ENCODE data around the gene PTCD2. TPM values are rescaled to one million over a fixed set of nuclear protein-coding genes. Genes with fewer than 3 reads are reported as not detected.

Gene PTCD2
- total RNA-seq, 2 experiments from 2014 or later, result 11.7 to 17.9 TPM

GRCh38 chr5:72377910-72378638 lies 57.9 kb downstream of the PTCD2 start:
- no peaks in the 10 kb centered on the region for H3K4me1 ChIP-seq (ENCODE audit: insufficient read depth, low read length, poor library complexity, severe bottlenecking)
- intact Hi-C loops (cut with micrococcal nuclease; ENCODE audit: unreplicated experiment), result no loop called here
- ChIA-PET POLR2A (interaction anchor here (1.5 kb wide), 1 partner anchor 9 kb away, joined by 7 read pairs; no protein-coding TSS in a partner anchor), CTCF (ENCODE audit: unreplicated experiment) (no interaction called here)
- no TSS peak for BruUV-seq (replicated peaks)
- no peak for TF ChIP-seq CTCF (conservative IDR thresholded peaks at IDR 0.05; ENCODE audit: low read length)
- no peak for TF ChIP-seq EZH2phosphoT487 (IDR thresholded peaks at IDR 0.05; ENCODE audit: borderline replicate concordance, low read depth, low read length)
- no peaks in the 10 kb centered on the region for H3K79me2 ChIP-seq (ENCODE audit: insufficient read depth, low read depth, low read length)
- H3K27ac ChIP-seq (ENCODE audit: low read depth, low read length, poor library complexity, severe bottlenecking), result no peak overlapping the region
- no peaks in the 10 kb centered on the region for H4K20me1 ChIP-seq (ENCODE audit: insufficient read depth, low read length)
- no peak overlapping the region for H3K4me2 ChIP-seq (ENCODE audit: low read length)
- no peak for DNase-seq (ENCODE audit: low spot score)
- H3K4me3 ChIP-seq (ENCODE audit: low read depth, low read length, poor library complexity, severe bottlenecking), result no peak overlapping the region
- no peaks in the 10 kb centered on the region for H3K9me2 ChIP-seq (ENCODE audit: insufficient read depth, low read length)
- H3K36me3 ChIP-seq (ENCODE audit: insufficient read depth, low read length), result no peaks in the 10 kb centered on the region
- no peaks in the 10 kb centered on the region for H3K9me3 ChIP-seq (ENCODE audit: low read length)
- H2AFZ ChIP-seq (ENCODE audit: low read length), result no peak overlapping the region

- no peaks in the 10 kb centered on the region for H3K9me3 ChIP-seq (ENCODE audit: low read length)
- H3K4me2 ChIP-seq (ENCODE audit: low read length), result no peak overlapping the region
- H3K4me3 ChIP-seq (ENCODE audit: low read depth, low read length, poor library complexity, severe bottlenecking), result no peak overlapping the region
- no peak overlapping the region for H3K27ac ChIP-seq (ENCODE audit: low read depth, low read length, poor library complexity, severe bottlenecking)
- intact Hi-C loops (cut with micrococcal nuclease; ENCODE audit: unreplicated experiment), result no loop called here
- no TSS peak for BruUV-seq (replicated peaks)
- no peak overlapping the region for H2AFZ ChIP-seq (ENCODE audit: low read length)
- no peaks in the 10 kb centered on the region for H3K36me3 ChIP-seq (ENCODE audit: insufficient read depth, low read length)
- no peaks in the 10 kb centered on the region for H3K9me2 ChIP-seq (ENCODE audit: insufficient read depth, low read length)
- H3K79me2 ChIP-seq (ENCODE audit: insufficient read depth, low read depth, low read length), result no peaks in the 10 kb centered on the region
- H3K4me1 ChIP-seq (ENCODE audit: insufficient read depth, low read length, poor library complexity, severe bottlenecking), result no peaks in the 10 kb centered on the region
- CTCF ChIA-PET (ENCODE audit: unreplicated experiment), result no interaction called here
- DNase-seq (ENCODE audit: low spot score), result no peak
- no peak for TF ChIP-seq EZH2phosphoT487 (IDR thresholded peaks at IDR 0.05; ENCODE audit: borderline replicate concordance, low read depth, low read length)
- TF ChIP-seq CTCF (conservative IDR thresholded peaks at IDR 0.05; ENCODE audit: low read length), result no peak
- POLR2A ChIA-PET, result interaction anchor here (1.5 kb wide), 1 partner anchor 8 kb away, joined by 7 read pairs; no protein-coding TSS in a partner anchor
- no peaks in the 10 kb centered on the region for H4K20me1 ChIP-seq (ENCODE audit: insufficient read depth, low read length)
These were observed 58.6 kb downstream of the PTCD2 start for GRCh38 chr5:72378639-72379289.

DNA sequence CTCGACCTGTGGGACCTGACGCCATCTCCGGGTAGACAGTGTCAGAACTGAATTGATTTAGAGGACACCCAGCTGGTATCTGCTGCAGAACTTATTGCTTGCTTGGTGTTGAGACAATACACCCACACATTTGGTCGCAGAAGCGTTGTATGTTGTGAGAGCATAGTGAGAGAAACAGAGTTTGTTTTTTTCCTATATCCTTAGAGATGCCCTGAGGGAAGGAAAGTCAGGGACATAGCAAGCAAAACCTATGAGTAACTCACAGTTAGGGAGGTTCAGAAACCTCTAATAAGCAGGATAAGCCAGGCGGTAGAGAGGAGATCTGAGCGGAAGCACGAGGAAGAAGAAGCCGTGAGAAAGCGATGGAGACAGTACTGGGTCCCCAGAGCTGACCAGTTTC lies 59.8 kb downstream of the PTCD2 start:
- Histone ChIP-seq H3K4me3 (ENCODE audit: low read depth, low read length, poor library complexity, severe bottlenecking) (no peak overlapping the region), H2AFZ (ENCODE audit: low read length) (no peak overlapping the region), H3K9me2 (ENCODE audit: insufficient read depth, low read length) (no peaks in the 10 kb centered on the region), H3K9me3 (ENCODE audit: low read length) (no peaks in the 10 kb centered on the region), H4K20me1 (ENCODE audit: insufficient read depth, low read length) (no peaks in the 10 kb centered on the region), H3K4me2 (ENCODE audit: low read length) (no peak overlapping the region), H3K27ac (ENCODE audit: low read depth, low read length, poor library complexity, severe bottlenecking) (no peak overlapping the region), H3K4me1 (ENCODE audit: insufficient read depth, low read length, poor library complexity, severe bottlenecking) (no peaks in the 10 kb centered on the region), H3K79me2 (ENCODE audit: insufficient read depth, low read depth, low read length) (no peaks in the 10 kb centered on the region), H3K36me3 (ENCODE audit: insufficient read depth, low read length) (no peaks in the 10 kb centered on the region)
- POLR2A ChIA-PET, result no interaction called here
- TF ChIP-seq CTCF (conservative IDR thresholded peaks at IDR 0.05; ENCODE audit: low read length) (no peak), EZH2phosphoT487 (IDR thresholded peaks at IDR 0.05; ENCODE audit: borderline replicate concordance, low read depth, low read length) (no peak)
- no TSS peak for BruUV-seq (replicated peaks)
- CTCF ChIA-PET (ENCODE audit: unreplicated experiment), result no interaction called here
- no peak for DNase-seq (ENCODE audit: low spot score)
- intact Hi-C loops (cut with micrococcal nuclease; ENCODE audit: unreplicated experiment), result no loop called here
